ENCODE measurements around the gene MED31. TPM values are rescaled to one million over a fixed set of nuclear protein-coding genes. Genes with fewer than 3 reads are reported as not detected.
A peak's percentile ranks its signal among the peaks of the same experiment; 100 is the strongest.

Gene MED31
- total RNA-seq = 13.8 and 14.5 TPM in 2 replicates
- 43.0 and 44.2 TPM in 2 replicates for polyA plus RNA-seq

DNA sequence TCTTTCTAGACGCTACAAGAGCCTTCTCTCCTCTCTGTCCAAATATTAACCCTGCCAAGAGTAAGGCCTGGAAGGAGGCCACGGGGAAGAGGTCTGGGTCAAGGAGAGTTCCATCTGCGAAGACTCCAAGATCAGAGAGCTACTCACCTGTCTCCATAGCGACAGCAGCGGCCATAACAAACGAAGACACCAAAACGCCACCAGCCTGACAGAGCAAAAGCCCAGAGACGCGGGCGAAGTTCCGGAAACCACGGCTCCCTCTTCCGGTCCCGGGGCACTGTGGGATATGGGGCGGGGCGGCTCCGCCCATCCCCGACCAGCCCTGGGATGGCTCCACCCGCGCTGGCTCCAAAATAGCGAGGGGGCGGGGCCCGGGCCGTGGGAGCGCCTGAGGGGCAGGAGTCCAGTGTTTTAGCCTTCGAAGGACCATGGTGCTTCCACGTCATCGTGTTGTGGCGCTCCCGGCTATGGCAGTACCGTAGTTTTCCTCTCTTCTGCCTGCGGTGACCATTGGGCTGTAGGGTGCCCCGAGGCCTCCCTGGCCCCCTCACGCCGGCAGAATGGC, at the start of gene MED31, which contains the start of gene C17orf100:
Gene MED31, minus strand, starts transcription at position 252 of the 565 bp plus-strand sequence. Its CDS starts 77 bp downstream, at position 175.
Gene C17orf100, plus strand, starts transcription at position 409 of the 565 bp plus-strand sequence. Its CDS starts 152 bp downstream, at position 561.
- H3K36me3 ChIP-seq (replicated peaks; ENCODE audit: insufficient read depth, low read depth) = no peaks in the 10 kb centered on the region
- H4K20me1 ChIP-seq (ENCODE audit: insufficient read depth, poor library complexity, severe bottlenecking) = peaks cover 5% of the 10 kb centered on the region
- 7% methylated on average over 26 of the region's 35 CpGs for WGBS (ENCODE audit: low lambda C conversion rate, missing lambda C conversion rate)
- no peaks in the 10 kb centered on the region for H3K9me3 ChIP-seq (ENCODE audit: low read depth)
- TF ChIP-seq EZH2phosphoT487 (IDR thresholded peaks at IDR 0.05; ENCODE audit: low read depth, severe bottlenecking, unreplicated experiment) (no peak), EZH2 (IDR thresholded peaks at IDR 0.05; ENCODE audit: borderline replicate concordance) (no peak)
- TF ChIP-seq, protein P1, sequence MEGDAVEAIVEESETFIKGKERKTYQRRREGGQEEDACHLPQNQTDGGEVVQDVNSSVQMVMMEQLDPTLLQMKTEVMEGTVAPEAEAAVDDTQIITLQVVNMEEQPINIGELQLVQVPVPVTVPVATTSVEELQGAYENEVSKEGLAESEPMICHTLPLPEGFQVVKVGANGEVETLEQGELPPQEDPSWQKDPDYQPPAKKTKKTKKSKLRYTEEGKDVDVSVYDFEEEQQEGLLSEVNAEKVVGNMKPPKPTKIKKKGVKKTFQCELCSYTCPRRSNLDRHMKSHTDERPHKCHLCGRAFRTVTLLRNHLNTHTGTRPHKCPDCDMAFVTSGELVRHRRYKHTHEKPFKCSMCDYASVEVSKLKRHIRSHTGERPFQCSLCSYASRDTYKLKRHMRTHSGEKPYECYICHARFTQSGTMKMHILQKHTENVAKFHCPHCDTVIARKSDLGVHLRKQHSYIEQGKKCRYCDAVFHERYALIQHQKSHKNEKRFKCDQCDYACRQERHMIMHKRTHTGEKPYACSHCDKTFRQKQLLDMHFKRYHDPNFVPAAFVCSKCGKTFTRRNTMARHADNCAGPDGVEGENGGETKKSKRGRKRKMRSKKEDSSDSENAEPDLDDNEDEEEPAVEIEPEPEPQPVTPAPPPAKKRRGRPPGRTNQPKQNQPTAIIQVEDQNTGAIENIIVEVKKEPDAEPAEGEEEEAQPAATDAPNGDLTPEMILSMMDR (IDR thresholded peaks at IDR 0.05; ENCODE audit: poor library complexity) = no peak
- H3K4me3 ChIP-seq = peak within 1 kb of the TSS; percentile 92
- H3K4me1 ChIP-seq (ENCODE audit: insufficient read depth) = peaks cover 34% of the 10 kb centered on the region
- H3K27ac ChIP-seq = peak within 1 kb of the TSS; percentile 93
- peak within 1 kb of the TSS; percentile 91 for H3K4me2 ChIP-seq
- peaks cover 52% of the 10 kb centered on the region for H3K79me2 ChIP-seq
- peak; percentile 97 for DNase-seq (ENCODE audit: low spot score)
- peaks cover 17% of the 10 kb centered on the region for H3K27me3 ChIP-seq
- peak within 1 kb of the TSS; percentile 90 for H2AFZ ChIP-seq
- no peaks in the 10 kb centered on the region for H3K9me2 ChIP-seq (replicated peaks; ENCODE audit: insufficient read depth)

DNA sequence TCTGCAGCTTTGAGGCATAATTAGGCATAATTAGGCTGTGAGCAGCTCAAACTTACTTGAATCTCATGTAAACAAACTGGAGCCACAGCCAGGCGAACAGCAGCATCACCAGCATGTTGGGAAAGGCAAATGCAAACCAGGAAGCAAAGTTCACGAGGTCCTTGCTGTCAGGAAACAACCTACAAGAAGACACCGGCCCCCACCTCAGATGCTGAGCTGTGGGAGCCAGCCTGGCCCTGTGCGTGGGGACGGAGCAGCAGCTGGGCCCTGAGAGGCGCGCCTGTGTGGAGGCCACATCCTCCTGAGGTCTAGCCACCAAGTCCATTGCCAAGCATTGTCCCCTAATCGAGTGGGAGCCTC, 49.5 kb upstream of the MED31 start:
- H3K27me3 ChIP-seq = no peaks in the 10 kb centered on the region
- H3K79me2 ChIP-seq = no peaks in the 10 kb centered on the region
- no peaks in the 10 kb centered on the region for H3K9me3 ChIP-seq (ENCODE audit: low read depth)
- H4K20me1 ChIP-seq (ENCODE audit: insufficient read depth, poor library complexity, severe bottlenecking) = no peaks in the 10 kb centered on the region
- H3K9me2 ChIP-seq (replicated peaks; ENCODE audit: insufficient read depth) = no peaks in the 10 kb centered on the region
- WGBS (ENCODE audit: low lambda C conversion rate, missing lambda C conversion rate) = 71% methylated on average over 8 of the region's 8 CpGs
- DNase-seq (ENCODE audit: low spot score) = no peak
- peaks cover 18% of the 10 kb centered on the region for H3K4me1 ChIP-seq (ENCODE audit: insufficient read depth)
- TF ChIP-seq EZH2phosphoT487 (IDR thresholded peaks at IDR 0.05; ENCODE audit: low read depth, severe bottlenecking, unreplicated experiment) (no peak), EZH2 (IDR thresholded peaks at IDR 0.05; ENCODE audit: borderline replicate concordance) (no peak)
- TF ChIP-seq, protein P1 (IDR thresholded peaks at IDR 0.05; ENCODE audit: poor library complexity) = no peak
- peak overlapping the region; percentile 50 for H3K27ac ChIP-seq
- H2AFZ ChIP-seq = no peak overlapping the region
- H3K36me3 ChIP-seq (replicated peaks; ENCODE audit: insufficient read depth, low read depth) = no peaks in the 10 kb centered on the region
- no peak overlapping the region for H3K4me3 ChIP-seq
- peak overlapping the region; percentile 11 for H3K4me2 ChIP-seq

GRCh38 chr17:6699997-6700947, 48.9 kb upstream of the MED31 start:
- no peak for TF ChIP-seq EZH2 (IDR thresholded peaks at IDR 0.05; ENCODE audit: borderline replicate concordance)
- DNase-seq (ENCODE audit: low spot score) = peak; percentile 46
- Histone ChIP-seq H3K4me1 (ENCODE audit: insufficient read depth) (peaks cover 18% of the 10 kb centered on the region), H3K36me3 (replicated peaks; ENCODE audit: insufficient read depth, low read depth) (no peaks in the 10 kb centered on the region), H4K20me1 (ENCODE audit: insufficient read depth, poor library complexity, severe bottlenecking) (no peaks in the 10 kb centered on the region), H3K4me2 (peak overlapping the region; percentile 47), H2AFZ (no peak overlapping the region), H3K27me3 (no peaks in the 10 kb centered on the region), H3K4me3 (no peak overlapping the region), H3K9me3 (ENCODE audit: low read depth) (no peaks in the 10 kb centered on the region), H3K9me2 (replicated peaks; ENCODE audit: insufficient read depth) (no peaks in the 10 kb centered on the region), H3K27ac (peak overlapping the region; percentile 50), H3K79me2 (no peaks in the 10 kb centered on the region)
- WGBS (ENCODE audit: low lambda C conversion rate, missing lambda C conversion rate) = 33% methylated on average over 16 of the region's 16 CpGs

DNA sequence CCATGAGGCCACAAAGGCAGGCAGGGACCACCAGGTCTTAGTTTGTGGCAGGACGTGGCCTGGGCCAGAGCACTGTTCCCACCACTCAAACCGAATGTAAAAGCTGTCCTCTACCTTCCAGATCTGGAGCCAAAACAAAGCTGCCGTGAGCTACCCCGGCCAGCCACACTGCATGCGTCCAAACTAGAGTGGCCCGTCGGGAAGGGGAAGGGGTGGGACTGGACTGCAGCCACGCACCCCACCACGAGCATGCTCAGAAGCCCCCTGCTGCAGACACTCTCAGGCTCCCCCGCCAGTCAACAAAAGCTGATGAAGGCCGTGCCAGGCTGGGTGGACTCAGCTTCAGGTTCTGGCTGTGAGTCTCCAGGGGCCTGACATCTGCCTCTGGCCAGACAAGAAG, 46.6 kb upstream of the MED31 start:
- Histone ChIP-seq H3K9me2 (replicated peaks; ENCODE audit: insufficient read depth) (no peaks in the 10 kb centered on the region), H3K27me3 (no peaks in the 10 kb centered on the region)

More for the DNA sequence above, 46.6 kb upstream of the MED31 start:
- H4K20me1 ChIP-seq (ENCODE audit: insufficient read depth, poor library complexity, severe bottlenecking) = no peaks in the 10 kb centered on the region
- no peak overlapping the region for H2AFZ ChIP-seq
- 91% methylated on average over 11 of the region's 11 CpGs for WGBS (ENCODE audit: low lambda C conversion rate, missing lambda C conversion rate)
- no peaks in the 10 kb centered on the region for H3K9me3 ChIP-seq (ENCODE audit: low read depth)
- peaks cover 18% of the 10 kb centered on the region for H3K4me1 ChIP-seq (ENCODE audit: insufficient read depth)
- TF ChIP-seq, protein P1 (IDR thresholded peaks at IDR 0.05; ENCODE audit: poor library complexity) = no peak
- TF ChIP-seq EZH2phosphoT487 (IDR thresholded peaks at IDR 0.05; ENCODE audit: low read depth, severe bottlenecking, unreplicated experiment) (no peak), EZH2 (IDR thresholded peaks at IDR 0.05; ENCODE audit: borderline replicate concordance) (no peak)
- no peak for DNase-seq (ENCODE audit: low spot score)
- H3K4me3 ChIP-seq = no peak overlapping the region
- H3K4me2 ChIP-seq = no peak overlapping the region
- no peaks in the 10 kb centered on the region for H3K36me3 ChIP-seq (replicated peaks; ENCODE audit: insufficient read depth, low read depth)
- H3K27ac ChIP-seq = no peak overlapping the region
- no peaks in the 10 kb centered on the region for H3K79me2 ChIP-seq
